ENCODE measurements around the gene PIK3AP1. TPM values are rescaled to one million over a fixed set of nuclear protein-coding genes. Genes with fewer than 3 reads are reported as not detected.

The PIK3AP1 gene
- total and polyA plus RNA-seq, 4 donors: 27.3 to 137 (median 50.9) TPM

GRCh38 chr10:96685306-96685705, 35.0 kb downstream of the PIK3AP1 start:
- TF ChIP-seq RAD21 (IDR thresholded peaks at IDR 0.05): no peak
- no peak for TF ChIP-seq REST (IDR thresholded peaks at IDR 0.05)
- no peak for TF ChIP-seq YY1 (IDR thresholded peaks at IDR 0.05)
- TF ChIP-seq ZBTB33 (IDR thresholded peaks at IDR 0.05): no peak
- TF ChIP-seq ATF3 (IDR thresholded peaks at IDR 0.05): no peak
- no peak for TF ChIP-seq HNF4A (conservative IDR thresholded peaks at IDR 0.05)
- no peak for TF ChIP-seq NR2F2 (IDR thresholded peaks at IDR 0.05)
- no peak for TF ChIP-seq RXRA (IDR thresholded peaks at IDR 0.05)
- TF ChIP-seq JUND (IDR thresholded peaks at IDR 0.05): no peak
- TF ChIP-seq GABPA (IDR thresholded peaks at IDR 0.05 in 1 of 2, conservative IDR thresholded peaks at IDR 0.05 in 1 of 2): no peak
- TF ChIP-seq CTCF (IDR thresholded peaks at IDR 0.05; ENCODE audit: low read depth, low read length, missing input control): no peak
- no peak for TF ChIP-seq FOXA1 (IDR thresholded peaks at IDR 0.05)
- TF ChIP-seq EGR1 (IDR thresholded peaks at IDR 0.05; ENCODE audit: low read depth in 2 of 2): no peak
- TF ChIP-seq FOXA2 (IDR thresholded peaks at IDR 0.05): no peak
- TF ChIP-seq TAF1 (conservative IDR thresholded peaks at IDR 0.05): no peak
- TF ChIP-seq SP1 (IDR thresholded peaks at IDR 0.05): no peak
- TF ChIP-seq HNF4G (IDR thresholded peaks at IDR 0.05): no peak
- 74% methylated on average over 3 of the region's 3 CpGs for WGBS
- Histone ChIP-seq H3K4me1 (ENCODE audit: control insufficient read depth in 4 of 4, insufficient read depth in 4 of 4, low read length in 3 of 4) (peaks cover 0 to 12% (median 4%) of the 10 kb centered on the region in 4 donors), H3K27me3 (ENCODE audit: control insufficient read depth in 4 of 4, insufficient read depth in 4 of 4, low read length in 3 of 4) (no peaks in the 10 kb centered on the region), H3K4me3 (ENCODE audit: low read depth in 1 of 3, low read length in 3 of 3) (no peak overlapping the region), H3K27ac (ENCODE audit: low read depth in 1 of 2, low read length in 2 of 2) (no peak overlapping the region), H3K9me3 (ENCODE audit: control insufficient read depth in 4 of 4, low read length in 3 of 4) (no peaks in the 10 kb centered on the region), H3K9ac (ENCODE audit: low read depth in 1 of 2, low read length in 2 of 2) (no peak overlapping the region), H3K36me3 (ENCODE audit: control insufficient read depth in 4 of 4, insufficient read depth in 3 of 4, low read depth in 1 of 4, low read length in 3 of 4) (peaks cover 0 to 5% (median 0%) of the 10 kb centered on the region in 4 donors)
- DNase-seq (ENCODE audit: low spot score): no peak

- H3K4me1 ChIP-seq (ENCODE audit: control insufficient read depth in 4 of 4, insufficient read depth in 4 of 4, low read length in 3 of 4): peaks cover 0 to 12% (median 4%) of the 10 kb centered on the region in 4 donors
- WGBS: 82% methylated on average over 4 of the region's 4 CpGs
- H3K27ac ChIP-seq (ENCODE audit: low read depth in 1 of 2, low read length in 2 of 2): no peak overlapping the region
- H3K36me3 ChIP-seq (ENCODE audit: control insufficient read depth in 4 of 4, insufficient read depth in 3 of 4, low read depth in 1 of 4, low read length in 3 of 4): peaks cover 0 to 5% (median 0%) of the 10 kb centered on the region in 4 donors
- H3K27me3 ChIP-seq (ENCODE audit: control insufficient read depth in 4 of 4, insufficient read depth in 4 of 4, low read length in 3 of 4): no peaks in the 10 kb centered on the region
- H3K4me3 ChIP-seq (ENCODE audit: low read depth in 1 of 3, low read length in 3 of 3): no peak overlapping the region
- no peaks in the 10 kb centered on the region for H3K9me3 ChIP-seq (ENCODE audit: control insufficient read depth in 4 of 4, low read length in 3 of 4)
- no peak for DNase-seq (ENCODE audit: low spot score)
- no peak overlapping the region for H3K9ac ChIP-seq (ENCODE audit: low read depth in 1 of 2, low read length in 2 of 2)
- TF ChIP-seq RAD21 (IDR thresholded peaks at IDR 0.05) (no peak), TAF1 (conservative IDR thresholded peaks at IDR 0.05) (no peak), SP1 (IDR thresholded peaks at IDR 0.05) (no peak), NR2F2 (IDR thresholded peaks at IDR 0.05) (no peak), GABPA (IDR thresholded peaks at IDR 0.05 in 1 of 2, conservative IDR thresholded peaks at IDR 0.05 in 1 of 2) (no peak), REST (IDR thresholded peaks at IDR 0.05) (no peak), ATF3 (IDR thresholded peaks at IDR 0.05) (no peak), FOXA1 (IDR thresholded peaks at IDR 0.05) (no peak), CTCF (IDR thresholded peaks at IDR 0.05; ENCODE audit: low read depth, low read length, missing input control) (no peak), FOXA2 (IDR thresholded peaks at IDR 0.05) (no peak)
These were observed 35.5 kb downstream of the PIK3AP1 start for GRCh38 chr10:96684826-96685225.
